Activated CD8-positive, alpha-beta memory T cell treated with anti-CD3 and anti-CD28 coated beads, Interleukin-2, amount 10 ng/mL, durations not matched to agents 7 days and 5 days (primary cell): ENCODE results near the gene KCNH2. TPM values are rescaled to one million over a fixed set of nuclear protein-coding genes. Genes with fewer than 3 reads are reported as not detected.

Source experiments
- ATAC-seq: fragments of 150-1000 bp; cut with Tn5 transposase; one replicate; pipeline ENCODE4 v1.10.0; 2021; ENCODE audit warnings: moderate library complexity
- CTCF ChIA-PET: fragments of 350-600 bp; sonication (Branson Sonifier 250); formaldehyde crosslinking; loops from one replicate; lab custom pipeline; 2021; ENCODE audit warnings: antibody characterized with exemption; lab: Charles Lee
- DNase-seq: peaks from one replicate; pipeline ENCODE4 v3.0.0-alpha.2; 2020
- H3K27ac Mint-ChIP-seq: one replicate; pipeline ENCODE4 v1.8.0; 2021; ENCODE audit warnings: mild to moderate bottlenecking, mixed read lengths
- H3K27me3 Mint-ChIP-seq: one replicate; pipeline ENCODE4 v1.8.0; 2021; ENCODE audit warnings: mixed read lengths
- H3K36me3 Mint-ChIP-seq: one replicate; pipeline ENCODE4 v1.8.0; 2021; ENCODE audit warnings: mild to moderate bottlenecking, mixed read lengths
- H3K4me1 Mint-ChIP-seq: one replicate; pipeline ENCODE4 v1.8.0; 2021; ENCODE audit warnings: mixed read lengths
- H3K4me3 Mint-ChIP-seq: one replicate; pipeline ENCODE4 v1.8.0; 2021; ENCODE audit warnings: mild to moderate bottlenecking, moderate library complexity, mixed read lengths
- H3K9me3 Mint-ChIP-seq: one replicate; pipeline ENCODE4 v1.8.0; 2022; ENCODE audit warnings: low read depth, mixed read lengths
- total RNA-seq, 2 experiments: library from RNA; stranded (reverse); gene quantifications; one replicate each; pipeline ENCODE4 v1.2.3, GENCODE V29; 2021

The KCNH2 gene
- total RNA-seq, 2 experiments from 2014 or later: 0.07 TPM; not detected in 1

GRCh38 chr7:150947761-150948651, 30.1 kb downstream of the KCNH2 start:
- Mint-ChIP-seq H3K36me3 (no peaks in the 10 kb centered on the region), H3K4me3 (no peak overlapping the region), H3K27ac (no peak overlapping the region), H3K9me3 (no peaks in the 10 kb centered on the region), H3K4me1 (peaks cover 1% of the 10 kb centered on the region), H3K27me3 (peaks cover 21% of the 10 kb centered on the region)
- CTCF ChIA-PET: interaction anchor here (1.5 kb wide), 1 partner anchor 15 kb away, joined by 5 read pairs; no protein-coding TSS in a partner anchor
- ATAC-seq (no peak), DNase-seq (no peak)

DNA sequence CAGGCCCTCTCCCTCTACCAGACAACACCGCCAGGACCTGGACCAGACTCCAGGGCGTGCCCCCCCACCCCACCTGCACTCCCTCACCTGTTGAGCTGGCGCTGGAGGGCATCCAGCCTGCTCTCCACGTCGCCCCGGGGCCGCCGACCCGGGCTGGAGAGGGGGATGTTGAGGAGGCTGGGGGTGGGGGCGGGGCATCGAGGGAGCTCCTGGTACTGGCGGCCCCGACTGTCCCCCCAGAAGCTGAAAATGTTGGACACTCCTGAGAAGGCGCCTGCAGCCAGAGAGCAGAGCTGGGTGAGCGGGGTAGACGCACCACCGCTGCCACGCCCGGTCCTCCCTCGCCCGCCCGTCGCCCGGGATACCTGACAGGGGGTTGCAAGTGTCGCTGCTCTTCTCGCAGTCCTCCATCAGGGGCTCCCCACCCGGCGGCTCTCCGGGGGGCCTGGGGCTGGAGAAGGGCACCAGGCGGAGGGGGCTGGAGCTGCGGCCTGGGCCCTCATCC, 30.8 kb downstream of the KCNH2 start:
- Mint-ChIP-seq H3K36me3 (no peaks in the 10 kb centered on the region), H3K27ac (no peak overlapping the region), H3K9me3 (no peaks in the 10 kb centered on the region), H3K4me3 (no peak overlapping the region), H3K4me1 (peaks cover 6% of the 10 kb centered on the region), H3K27me3 (peaks cover 21% of the 10 kb centered on the region)
- ATAC-seq (no peak), DNase-seq (no peak)
- CTCF ChIA-PET: no interaction called here

GRCh38 chr7:150946421-150947240, 31.5 kb downstream of the KCNH2 start:
- no peaks in the 10 kb centered on the region for H3K36me3 Mint-ChIP-seq
- DNase-seq (no peak), ATAC-seq (no peak)
- H3K4me3 Mint-ChIP-seq: no peak overlapping the region
- H3K27ac Mint-ChIP-seq: no peak overlapping the region
- CTCF ChIA-PET: no interaction called here
- H3K4me1 Mint-ChIP-seq: peaks cover 12% of the 10 kb centered on the region
- peaks cover 21% of the 10 kb centered on the region for H3K27me3 Mint-ChIP-seq
- H3K9me3 Mint-ChIP-seq: no peaks in the 10 kb centered on the region

DNA sequence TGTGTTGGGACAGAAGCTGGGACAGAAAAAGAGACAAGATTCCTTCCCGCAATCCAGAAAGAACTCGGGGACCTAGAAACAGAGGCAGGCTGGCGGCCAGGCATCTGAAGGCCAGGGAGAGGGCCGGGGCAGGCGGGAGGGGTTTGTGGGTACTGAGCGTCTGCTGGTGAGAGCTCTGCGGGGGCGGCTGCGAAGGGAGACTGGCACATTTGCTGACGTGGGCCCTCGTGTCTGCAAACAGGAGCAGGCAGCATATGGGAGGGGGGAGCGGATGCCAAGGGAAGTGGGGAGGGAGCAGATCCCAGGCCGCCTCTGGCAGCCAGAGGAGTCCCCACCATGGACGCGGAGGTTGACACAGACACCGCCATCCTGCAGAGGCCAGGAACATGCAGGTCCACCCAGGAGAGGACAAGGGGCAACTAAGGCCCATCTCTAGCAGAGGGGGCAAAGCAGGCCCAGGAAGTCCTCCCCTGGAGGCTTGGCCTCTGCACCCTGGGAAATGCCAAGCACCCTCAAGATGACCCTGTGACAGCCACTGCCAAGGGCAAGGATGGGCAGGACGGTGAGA, 32.2 kb downstream of the KCNH2 start:
- CTCF ChIA-PET: no interaction called here
- no peaks in the 10 kb centered on the region for H3K36me3 Mint-ChIP-seq

GRCh38 chr7:150945171-150945852, 32.8 kb downstream of the KCNH2 start:
- H3K4me1 Mint-ChIP-seq: peaks cover 15% of the 10 kb centered on the region
- CTCF ChIA-PET: no interaction called here

More for the DNA sequence above, 32.2 kb downstream of the KCNH2 start:
- DNase-seq (no peak), ATAC-seq (no peak)
- Mint-ChIP-seq H3K9me3 (no peaks in the 10 kb centered on the region), H3K4me1 (peaks cover 15% of the 10 kb centered on the region), H3K27me3 (peaks cover 21% of the 10 kb centered on the region), H3K27ac (no peak overlapping the region), H3K4me3 (no peak overlapping the region)

GRCh38 chr7:150944066-150945042, 33.8 kb downstream of the KCNH2 start:
- no peaks in the 10 kb centered on the region for H3K9me3 Mint-ChIP-seq
- H3K4me1 Mint-ChIP-seq: peaks cover 15% of the 10 kb centered on the region
- ATAC-seq: no peak
- no peak overlapping the region for H3K27ac Mint-ChIP-seq
- CTCF ChIA-PET: interaction anchor here (0.8 to 0.9 kb wide), 2 partner anchors 41 to 116 kb away, joined by 3 to 4 read pairs; no protein-coding TSS in a partner anchor
- no peaks in the 10 kb centered on the region for H3K36me3 Mint-ChIP-seq
- no peak overlapping the region for H3K4me3 Mint-ChIP-seq
- no peak for DNase-seq
- H3K27me3 Mint-ChIP-seq: peaks cover 21% of the 10 kb centered on the region

More at GRCh38 chr7:150945171-150945852, 32.8 kb downstream of the KCNH2 start:
- H3K36me3 Mint-ChIP-seq: no peaks in the 10 kb centered on the region
- DNase-seq: no peak
- ATAC-seq: no peak
- no peak overlapping the region for H3K27ac Mint-ChIP-seq
- H3K9me3 Mint-ChIP-seq: no peaks in the 10 kb centered on the region
- peaks cover 21% of the 10 kb centered on the region for H3K27me3 Mint-ChIP-seq
- H3K4me3 Mint-ChIP-seq: no peak overlapping the region

GRCh38 chr7:150943453-150943814, 34.7 kb downstream of the KCNH2 start:
- no peaks in the 10 kb centered on the region for H3K9me3 Mint-ChIP-seq
- ATAC-seq: no peak
- CTCF ChIA-PET: interaction anchor here (0.9 to 1.0 kb wide), 2 partner anchors 20 to 117 kb away, joined by 3 read pairs; no protein-coding TSS in a partner anchor
- H3K27ac Mint-ChIP-seq: no peak overlapping the region
- H3K36me3 Mint-ChIP-seq: no peaks in the 10 kb centered on the region
- H3K27me3 Mint-ChIP-seq: peaks cover 17% of the 10 kb centered on the region
- no peak overlapping the region for H3K4me3 Mint-ChIP-seq
- peaks cover 19% of the 10 kb centered on the region for H3K4me1 Mint-ChIP-seq
- no peak for DNase-seq

DNA sequence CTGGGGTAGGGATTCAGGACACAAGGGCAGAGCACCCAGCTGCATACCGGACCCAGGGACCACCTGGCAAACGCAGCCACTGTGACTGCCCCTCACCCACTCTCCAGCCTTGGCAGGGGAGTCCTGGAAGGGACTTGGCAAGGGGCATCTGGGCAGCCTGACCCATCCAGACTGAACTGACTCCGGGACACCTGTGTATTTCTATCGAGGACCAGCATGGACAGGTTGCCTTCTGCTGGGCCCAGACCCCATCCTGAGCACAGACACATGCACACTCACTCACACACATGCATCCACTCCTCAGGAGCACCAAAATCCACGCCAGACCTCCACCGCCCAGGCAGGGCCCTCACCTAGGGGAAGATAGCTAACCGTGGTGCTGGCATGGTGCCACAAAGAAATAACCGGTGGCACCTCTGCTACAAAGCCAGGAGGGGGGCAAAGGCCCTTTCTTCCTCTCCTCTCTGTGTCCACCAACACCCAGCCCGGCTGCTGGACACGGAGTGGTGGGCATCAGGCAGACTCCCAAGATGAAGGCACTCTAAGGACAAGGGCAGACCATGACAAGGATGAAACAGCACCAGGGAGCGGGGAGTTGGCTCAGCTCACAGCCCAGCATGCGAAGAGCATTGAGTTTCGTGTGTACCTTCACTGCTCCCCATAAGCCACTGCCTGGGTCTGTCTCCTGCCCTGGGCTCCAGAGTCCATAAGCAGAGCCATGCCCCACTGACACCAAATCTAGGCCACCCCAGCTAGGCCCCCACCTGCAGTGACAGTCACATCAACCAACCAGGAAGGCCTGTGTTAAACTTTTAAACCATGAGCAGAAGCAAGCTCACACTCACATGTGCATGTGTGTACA, 35.3 kb downstream of the KCNH2 start:
- no peak overlapping the region for H3K27ac Mint-ChIP-seq
- no peaks in the 10 kb centered on the region for H3K36me3 Mint-ChIP-seq
- no peak overlapping the region for H3K4me3 Mint-ChIP-seq
- DNase-seq (no peak), ATAC-seq (no peak)
- peaks cover 25% of the 10 kb centered on the region for H3K4me1 Mint-ChIP-seq
- CTCF ChIA-PET: interaction anchor here (1.0 kb wide), 1 partner anchor 20 kb away, joined by 3 read pairs; no protein-coding TSS in a partner anchor
- H3K27me3 Mint-ChIP-seq: peaks cover 12% of the 10 kb centered on the region
- no peaks in the 10 kb centered on the region for H3K9me3 Mint-ChIP-seq

- peak; percentile 84 for ATAC-seq
- CTCF ChIA-PET: no interaction called here
- peaks cover 12% of the 10 kb centered on the region for H3K27me3 Mint-ChIP-seq
- H3K4me1 Mint-ChIP-seq: peaks cover 29% of the 10 kb centered on the region
- no peaks in the 10 kb centered on the region for H3K36me3 Mint-ChIP-seq
- H3K4me3 Mint-ChIP-seq: no peak overlapping the region
- H3K9me3 Mint-ChIP-seq: no peaks in the 10 kb centered on the region
- peak; percentile 75 for DNase-seq
- no peak overlapping the region for H3K27ac Mint-ChIP-seq
Measured at GRCh38 chr7:150942001-150942590, 36.0 kb downstream of the KCNH2 start.

- Mint-ChIP-seq H3K27ac (no peak overlapping the region), H3K9me3 (no peaks in the 10 kb centered on the region), H3K36me3 (no peaks in the 10 kb centered on the region), H3K4me1 (peaks cover 29% of the 10 kb centered on the region), H3K4me3 (no peak overlapping the region), H3K27me3 (peaks cover 8% of the 10 kb centered on the region)
- CTCF ChIA-PET: no interaction called here
- ATAC-seq (no peak), DNase-seq (no peak)
Measured at GRCh38 chr7:150941351-150942000, 36.6 kb downstream of the KCNH2 start.
